OCI-LY3 (cell line): ENCODE results near the gene AUTS2.

Experiments used
- CTCF ChIP-seq: fragments of 200-600, 300-600 bp; sonication (generic); IDR thresholded peaks from 2 replicates; pipeline ENCODE4 v1.5.1; 2014; ENCODE audit warnings: antibody characterized with exemption, low read length, low read depth
- EZH2phosphoT487 ChIP-seq: fragments of 200-600 bp; shearing (Covaris generic); IDR thresholded peaks from 2 replicates; pipeline ENCODE4 v1.6.1; 2018; ENCODE audit warnings: antibody characterized with exemption, mixed run types, low read depth

DNA sequence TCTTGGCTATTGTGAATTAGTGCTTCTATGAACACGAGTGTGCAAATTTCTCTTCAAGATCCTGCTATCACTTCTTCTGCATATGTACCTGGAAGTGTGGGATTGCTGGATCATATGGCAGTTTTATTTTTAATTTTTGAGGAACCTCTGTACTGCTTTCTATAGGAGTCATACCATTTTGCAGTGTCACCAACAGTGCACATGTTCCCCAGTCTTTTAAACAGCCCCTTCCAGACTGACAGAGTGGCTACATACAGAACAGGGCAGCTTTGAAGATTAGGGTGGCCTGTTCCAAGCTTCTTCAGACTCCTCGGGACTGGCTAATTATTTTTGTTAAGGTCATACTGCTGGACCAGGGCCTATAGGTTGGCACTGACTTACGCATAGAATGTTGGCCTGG lies 82.9 kb downstream of the AUTS2 start:
- no peak for TF ChIP-seq CTCF
- no peak for TF ChIP-seq EZH2phosphoT487
